ENCODE results near the gene TENM4.

TENM4 gene

DNA sequence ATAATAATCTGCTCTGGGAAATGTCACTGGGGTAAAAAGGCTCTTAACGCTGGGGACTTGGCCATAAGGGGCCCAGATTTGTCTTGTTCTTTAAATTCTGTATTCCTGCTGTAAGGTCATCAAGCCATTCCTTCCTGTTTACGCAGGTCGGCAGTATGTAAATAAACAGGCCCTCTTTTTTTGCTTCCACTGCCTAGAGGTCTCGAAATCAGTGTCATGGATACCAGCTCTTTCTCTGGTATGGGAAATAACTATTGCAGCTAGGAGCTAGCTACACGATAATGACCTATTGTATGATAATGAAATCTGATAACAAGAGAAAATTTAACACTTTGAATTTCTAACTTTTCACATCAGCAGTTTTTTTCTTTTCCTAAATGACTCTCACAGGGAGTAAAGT is 657.0 kb downstream of the TENM4 start:
- no peak for DNase-seq (ENCODE audit: low read depth)

DNA sequence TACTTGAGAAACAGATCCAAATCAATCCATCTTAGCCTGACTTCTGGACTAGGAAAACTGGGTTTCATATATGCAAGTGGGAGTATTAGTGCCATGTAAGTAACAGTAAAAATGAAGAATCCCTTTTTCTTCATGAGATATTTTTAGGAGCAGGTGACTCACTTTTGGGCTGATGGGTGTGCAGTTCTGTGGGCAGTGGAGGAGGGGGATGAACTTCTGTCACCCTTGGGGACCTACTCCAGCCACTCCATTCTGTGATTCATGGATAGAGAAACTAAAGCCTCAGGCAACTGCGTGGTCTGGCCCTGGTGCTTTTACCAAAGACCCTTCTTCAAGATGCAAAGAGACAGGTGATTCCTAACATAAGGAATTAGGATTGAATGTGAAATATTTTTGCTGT is 657.5 kb downstream of the TENM4 start:
- DNase-seq (ENCODE audit: low read depth): no peak

DNA sequence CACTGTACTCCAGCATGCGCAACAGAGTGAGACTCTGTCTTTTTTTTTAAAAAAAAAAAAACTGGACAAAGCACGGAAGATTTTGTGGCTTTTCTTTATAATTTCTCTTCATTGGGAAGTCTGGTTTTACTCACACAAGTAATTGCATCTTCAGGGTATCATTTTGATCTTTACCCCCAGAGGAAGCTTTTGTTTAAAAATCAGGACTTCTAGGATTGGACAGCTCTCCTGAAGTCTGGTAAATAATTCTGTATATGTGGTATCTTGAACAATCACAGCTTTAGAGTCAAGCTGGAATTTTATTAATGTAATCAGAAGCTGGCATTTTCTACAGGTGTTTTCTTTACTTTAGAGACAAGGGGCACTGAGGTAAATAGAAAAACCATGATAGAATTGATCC is 658.1 kb downstream of the TENM4 start:
- DNase-seq (ENCODE audit: low read depth): no peak

DNA sequence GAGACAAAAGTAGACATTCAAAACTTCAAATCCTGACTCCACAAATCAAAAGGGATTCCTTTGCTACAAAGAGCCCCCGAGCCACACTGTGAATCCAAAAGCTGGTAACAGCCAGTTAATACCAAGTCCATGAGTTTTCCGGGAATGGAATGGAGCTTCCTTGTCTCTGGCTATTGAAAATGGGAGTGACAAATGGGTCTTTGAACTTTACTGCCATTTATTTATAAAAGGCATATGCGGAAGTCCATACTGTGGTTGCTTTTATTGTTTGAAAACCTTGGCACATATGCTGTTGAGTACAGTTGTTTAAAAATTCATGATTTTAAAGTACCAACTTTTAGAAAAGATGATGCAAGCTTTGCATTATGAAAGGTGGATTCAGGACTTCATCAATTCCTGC is 659.9 kb downstream of the TENM4 start:
- DNase-seq (ENCODE audit: low read depth): no peak

DNA sequence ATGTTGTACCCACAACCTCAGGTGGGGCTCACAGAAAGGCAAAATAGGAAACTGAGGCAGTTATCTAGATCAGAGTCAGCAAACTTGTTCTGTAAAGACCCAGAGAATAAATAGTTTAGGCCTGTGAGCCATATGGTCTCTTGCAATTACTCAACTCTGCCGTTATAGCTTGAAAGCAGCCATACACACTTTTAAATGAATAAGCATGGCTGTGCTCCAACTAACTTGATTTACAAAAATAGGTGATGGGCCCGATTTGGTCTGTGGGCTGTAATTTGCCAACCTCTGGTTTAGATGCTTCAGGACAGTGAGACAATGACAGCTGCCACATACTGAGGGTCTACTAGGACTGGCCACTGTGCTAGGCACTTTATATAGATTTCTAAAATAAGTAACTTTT is 667.3 kb downstream of the TENM4 start:
- DNase-seq (ENCODE audit: low read depth): no peak

GRCh38 chr11:78773077-78773476 is 667.8 kb downstream of the TENM4 start:
- no peak for DNase-seq (ENCODE audit: low read depth)

- no peak for DNase-seq (ENCODE audit: low read depth)
Observed at GRCh38 chr11:78772186-78772585, 668.6 kb downstream of the TENM4 start.

DNA sequence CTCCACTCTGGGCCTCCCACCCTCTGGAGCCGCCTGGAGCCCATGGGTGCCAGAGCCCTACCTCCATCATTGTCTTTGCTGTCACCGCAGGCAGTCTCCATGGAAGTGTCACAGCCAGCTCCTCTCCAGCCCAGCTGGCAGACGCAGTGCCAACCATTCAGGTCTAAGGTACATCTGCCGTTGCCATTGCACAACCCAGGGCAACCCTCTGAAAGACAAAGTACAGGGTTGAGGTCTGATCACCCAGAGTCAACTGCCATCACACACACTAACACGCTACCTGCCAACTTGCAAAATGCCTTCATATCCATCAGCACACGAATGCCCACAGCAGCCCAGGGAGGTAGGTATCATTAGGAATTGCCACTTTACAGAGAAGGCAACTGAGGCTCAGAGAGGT is 669.9 kb downstream of the TENM4 start:
- DNase-seq (ENCODE audit: low read depth): no peak

- no peak for DNase-seq (ENCODE audit: low read depth)
Observed at GRCh38 chr11:78768971-78769370, 671.9 kb downstream of the TENM4 start.

DNA sequence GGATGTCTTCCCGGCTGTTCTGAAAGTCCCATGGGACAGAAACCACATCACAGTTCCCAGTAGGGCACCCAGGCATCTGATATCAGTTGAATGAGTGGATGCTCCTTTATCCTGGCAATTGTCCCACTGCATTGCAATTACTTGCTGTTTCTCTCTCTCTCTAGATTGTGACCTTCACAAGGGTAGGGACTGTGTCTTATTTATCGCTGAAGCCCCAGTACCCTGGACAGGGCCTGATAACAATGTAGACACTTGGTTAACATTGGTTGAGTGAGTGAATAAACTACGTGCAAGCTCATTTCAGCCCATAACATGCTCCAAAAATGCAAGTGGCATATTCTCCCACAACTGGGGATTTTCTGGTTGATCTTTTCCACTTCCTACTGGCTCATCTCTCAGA is 672.5 kb downstream of the TENM4 start:
- DNase-seq (ENCODE audit: low read depth): no peak

DNA sequence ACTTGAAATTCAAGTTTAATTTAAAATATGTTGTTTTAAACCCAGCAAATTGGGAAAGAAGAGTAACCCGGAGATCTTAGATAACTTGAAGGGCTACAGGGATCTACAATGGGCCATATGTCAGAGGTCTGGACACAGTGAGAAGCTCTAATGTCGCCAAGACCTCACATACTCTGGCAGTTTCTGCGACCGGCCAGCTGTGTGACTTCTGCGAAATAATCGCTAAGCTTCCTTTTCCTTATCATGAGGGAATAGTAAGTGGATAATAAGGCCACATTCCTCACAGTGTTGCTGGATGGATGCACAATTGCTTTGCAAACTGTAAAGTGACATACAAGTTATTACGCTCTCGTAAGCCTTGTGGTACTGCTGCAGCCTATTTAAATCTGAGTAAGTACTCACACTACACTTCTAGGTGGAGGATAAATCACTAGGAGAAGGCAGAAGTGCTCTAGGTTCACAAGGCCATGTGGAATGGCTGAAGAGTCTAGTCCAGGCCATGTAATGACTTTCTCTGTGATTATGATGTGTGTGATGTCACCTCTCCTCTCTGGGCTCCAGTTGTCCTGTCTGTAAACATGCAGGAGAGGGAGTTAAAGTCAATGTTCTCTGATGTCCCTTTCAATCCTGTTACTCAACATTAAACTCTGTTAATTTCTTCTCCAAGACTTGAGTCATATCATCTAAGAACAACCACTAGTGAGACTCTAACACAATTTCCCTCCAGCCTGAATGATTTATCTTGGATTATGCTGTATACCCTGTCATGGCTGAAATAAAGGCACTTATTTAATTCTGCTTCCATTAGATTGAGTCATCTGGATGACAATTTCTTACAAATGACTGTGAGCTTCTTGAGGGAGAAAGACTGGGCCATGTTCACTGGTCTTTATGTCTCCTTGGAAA is 673.5 kb downstream of the TENM4 start:
- no peak for DNase-seq (ENCODE audit: low read depth)

DNA sequence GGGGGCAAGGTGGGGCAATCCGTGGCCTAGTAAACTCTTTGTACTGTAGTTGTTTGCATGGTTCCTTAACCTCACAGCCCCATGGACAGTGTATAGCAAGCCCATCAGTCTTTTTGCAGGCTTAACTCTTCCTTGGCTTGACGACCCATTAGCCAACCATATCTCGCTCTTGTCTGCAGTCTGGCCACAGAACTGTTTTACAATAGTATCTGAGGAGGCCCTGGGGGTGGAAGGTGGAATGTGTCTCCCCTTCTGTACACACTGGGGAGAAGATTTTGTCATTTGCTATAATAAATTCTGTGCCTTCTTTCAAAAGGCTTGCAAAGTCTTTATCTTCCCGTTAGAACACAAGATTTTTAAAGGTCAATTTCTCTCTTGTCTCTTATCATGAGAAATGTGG is 675.9 kb downstream of the TENM4 start:
- no peak for DNase-seq (ENCODE audit: low read depth)

- no peak for DNase-seq (ENCODE audit: low read depth)
Observed at GRCh38 chr11:78763664-78764063, 677.2 kb downstream of the TENM4 start.

DNA sequence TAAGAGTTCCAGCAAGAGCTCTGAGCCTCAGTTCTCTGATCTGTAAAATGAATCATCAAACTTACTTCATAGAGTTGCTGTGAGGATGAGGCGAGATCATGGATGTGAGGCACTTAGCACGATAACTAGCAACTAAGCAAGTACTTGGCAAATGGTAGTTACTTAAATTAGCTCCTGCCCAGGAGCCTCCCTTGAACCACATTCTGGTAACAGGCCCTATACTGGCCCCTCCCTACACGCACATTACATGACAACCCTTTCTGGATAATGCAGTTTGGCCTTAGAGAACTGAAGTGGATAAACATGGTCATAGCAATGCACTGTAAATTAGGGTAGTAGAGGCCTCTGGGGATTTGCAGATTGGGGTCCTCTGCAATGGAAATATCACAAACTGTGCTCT is 678.7 kb downstream of the TENM4 start:
- no peak for DNase-seq (ENCODE audit: low read depth)

GRCh38 chr11:78759071-78759470 is 681.8 kb downstream of the TENM4 start:
- no peak for DNase-seq (ENCODE audit: low read depth)

DNA sequence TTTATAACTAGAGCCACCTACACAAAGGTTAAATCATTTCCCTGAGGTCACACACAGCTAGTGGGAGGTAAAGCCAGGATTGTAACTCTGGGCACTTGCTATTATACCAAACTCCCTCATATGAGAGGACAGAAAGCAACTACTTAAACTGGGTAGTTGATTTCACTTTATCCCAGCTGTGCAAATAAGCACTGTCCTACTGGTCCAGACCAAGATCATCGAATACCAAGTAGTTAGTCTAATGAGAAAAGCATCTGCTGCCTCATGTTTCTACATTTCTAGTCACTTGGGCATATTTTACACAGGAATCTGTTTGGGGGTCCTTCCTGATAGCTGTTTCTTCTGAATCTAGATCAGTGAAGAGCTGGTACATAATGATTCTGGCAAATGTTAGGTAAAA is 687.5 kb downstream of the TENM4 start:
- DNase-seq (ENCODE audit: low read depth): no peak

DNA sequence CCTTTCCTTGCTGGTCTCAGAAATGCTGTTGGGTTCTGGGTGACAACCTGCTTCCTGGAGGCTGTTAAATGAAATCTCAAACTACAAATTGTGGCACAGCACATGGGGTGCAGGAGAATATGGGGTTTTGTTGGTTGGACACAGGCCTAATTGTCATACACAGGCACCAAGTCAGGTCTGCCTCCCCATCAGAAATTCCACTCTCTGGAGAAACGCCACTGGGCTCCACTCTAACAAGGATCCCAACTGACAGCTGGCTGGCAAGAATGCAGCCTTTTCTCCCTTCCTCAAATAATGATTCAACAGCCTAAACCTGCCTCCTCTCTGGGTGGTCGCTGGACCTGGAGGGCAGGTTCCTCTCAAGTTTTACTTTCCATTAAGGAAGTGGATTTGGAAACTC is 688.3 kb downstream of the TENM4 start:
- no peak for DNase-seq (ENCODE audit: low read depth)

DNA sequence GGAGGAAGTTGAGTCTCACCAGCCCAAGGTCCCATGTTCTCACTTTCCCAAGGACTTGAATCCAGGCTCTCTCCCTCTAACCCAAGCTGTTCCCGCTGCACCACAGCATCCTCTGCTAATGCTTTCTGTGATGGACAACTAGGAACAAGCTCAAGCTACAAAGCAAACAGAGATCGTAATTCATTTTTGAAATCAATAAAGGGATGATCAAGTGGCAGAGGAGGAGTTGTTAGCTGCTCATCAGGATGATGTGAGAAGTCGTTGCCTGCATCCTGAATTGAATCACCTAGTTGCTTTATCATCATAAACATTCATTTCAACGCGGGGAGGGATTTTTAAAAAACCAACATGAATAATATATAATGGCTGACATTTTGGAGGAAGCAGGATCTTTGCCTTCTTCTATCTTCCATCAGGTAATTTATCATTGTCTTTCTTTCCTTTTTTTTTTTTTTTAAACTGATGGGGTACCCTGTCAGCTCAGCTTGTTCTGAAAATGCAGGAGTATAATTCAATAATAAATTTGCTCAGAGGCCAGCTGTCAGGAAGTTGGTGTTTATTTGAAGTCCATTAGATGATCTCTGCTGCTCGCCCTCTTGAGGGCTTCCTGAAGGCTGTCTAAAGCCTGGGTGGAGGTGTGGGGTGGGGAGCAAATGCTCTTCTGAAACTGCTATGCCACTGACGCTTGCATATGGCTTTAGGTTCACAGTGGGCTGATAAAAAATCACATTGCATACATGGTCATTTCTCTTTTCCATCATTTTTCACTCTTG is 691.7 kb downstream of the TENM4 start:
- no peak for DNase-seq (ENCODE audit: low read depth)

GRCh38 chr11:78744949-78745348 is 695.9 kb downstream of the TENM4 start:
- no peak for DNase-seq (ENCODE audit: low read depth)

DNA sequence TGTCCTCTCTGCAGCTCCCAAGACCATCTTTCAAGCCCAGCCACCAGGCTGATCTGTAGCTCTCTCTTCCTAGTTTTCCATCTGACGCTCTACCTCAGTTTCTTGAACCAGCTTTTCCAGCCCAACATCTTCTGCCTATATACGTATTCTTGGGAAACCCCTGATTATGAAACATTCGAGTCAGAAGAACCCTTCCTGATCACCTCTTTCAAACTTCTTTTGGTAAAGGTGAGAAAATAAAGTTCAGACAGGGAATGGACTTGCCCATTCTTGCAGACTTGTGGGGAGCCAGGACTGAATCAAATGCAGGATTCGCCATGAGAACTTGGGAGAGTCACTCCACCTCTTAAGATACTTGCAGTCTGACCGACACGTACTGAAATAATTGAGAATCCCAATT is 696.6 kb downstream of the TENM4 start:
- no peak for DNase-seq (ENCODE audit: low read depth)

DNA sequence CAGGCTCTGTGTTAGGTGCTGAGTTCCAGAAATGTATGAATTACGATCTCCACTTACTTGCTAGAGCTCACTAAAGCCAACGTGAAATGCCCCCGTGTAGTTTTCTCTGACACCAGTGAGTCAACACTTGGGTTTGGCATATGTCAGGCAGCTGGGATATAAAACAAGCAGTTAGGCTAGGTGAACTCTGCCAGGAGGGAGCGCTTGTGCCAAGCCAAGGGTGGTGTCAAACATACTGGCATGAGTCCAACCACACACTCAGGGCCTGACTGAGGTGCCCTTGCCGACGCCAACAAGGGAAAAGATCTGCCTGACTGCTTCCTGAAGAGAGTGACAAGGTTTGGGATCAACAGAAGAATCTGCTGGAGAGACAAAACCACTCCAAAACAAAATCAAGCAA is 698.4 kb downstream of the TENM4 start:
- no peak for DNase-seq (ENCODE audit: low read depth)

DNA sequence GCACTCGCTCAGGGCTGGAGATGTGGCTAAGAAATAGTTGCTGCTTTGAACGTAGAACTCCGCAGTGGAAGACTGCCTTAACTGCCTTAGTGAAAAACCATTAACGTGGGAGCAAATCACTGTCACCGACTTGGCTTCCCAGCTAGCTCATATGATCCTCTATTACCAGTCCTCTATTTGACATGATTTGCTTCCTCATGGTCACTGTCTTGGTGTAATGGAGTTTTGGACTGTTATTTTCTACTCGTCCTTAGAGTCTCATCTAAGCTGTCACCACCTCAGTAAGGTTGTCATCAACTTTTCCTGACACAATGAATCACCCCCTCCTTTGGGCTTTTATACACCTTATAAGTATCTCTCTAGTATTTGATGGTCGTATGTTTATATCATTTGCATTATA is 699.1 kb downstream of the TENM4 start:
- no peak for DNase-seq (ENCODE audit: low read depth)
